GM12892 (cell line): ENCODE data around the gene LIN54.

Source experiments
- DNase-seq: peaks from one replicate; pipeline ENCODE4 v3.0.0; 2011; ENCODE audit not compliant: insufficient read length
- FAIRE-seq: peaks from 2 replicates; lab custom pipeline; 2011; peaks lifted over from hg19 to GRCh38; lab: Jason Lieb, UNC
- POLR2A ChIP-seq: IDR thresholded peaks from 2 replicates; pipeline ENCODE4 v1.6.1; 2011; ENCODE audit warnings: low read depth, low read length, control low read depth
- POLR2AphosphoS5 ChIP-seq: IDR thresholded peaks from 2 replicates; pipeline ENCODE4 v1.6.1; 2011; ENCODE audit warnings: low read depth, low read length, control low read depth
- TAF1 ChIP-seq: IDR thresholded peaks from 2 replicates; pipeline ENCODE4 v1.6.1; 2011; ENCODE audit warnings: low read depth, mild to moderate bottlenecking, control low read depth, low read length, borderline replicate concordance

LIN54 gene

GRCh38 chr4:82893942-82894341 is 116.7 kb downstream of the LIN54 start:
- FAIRE-seq: no peak
- DNase-seq: no peak
- TF ChIP-seq TAF1 (no peak), POLR2AphosphoS5 (no peak), POLR2A (no peak)

DNA sequence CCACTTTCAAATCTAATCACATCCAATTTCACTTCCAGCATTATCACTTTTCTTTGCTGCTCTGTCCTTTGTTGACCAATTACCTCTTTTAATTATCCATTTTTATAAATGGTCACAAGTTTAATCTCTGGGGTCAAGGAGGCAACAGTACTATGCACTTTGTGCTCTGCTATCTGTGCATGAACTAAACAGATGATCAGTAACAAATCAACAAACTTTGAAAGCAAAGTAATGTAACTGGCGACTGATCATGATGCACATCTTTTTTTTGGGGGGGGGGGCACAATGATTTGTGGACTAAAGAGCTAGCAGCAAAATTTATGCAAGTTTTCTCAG is 118.2 kb downstream of the LIN54 start:
- FAIRE-seq (no peak), DNase-seq (no peak)
- no peak for TF ChIP-seq POLR2AphosphoS5
- no peak for TF ChIP-seq TAF1
- TF ChIP-seq POLR2A: no peak

DNA sequence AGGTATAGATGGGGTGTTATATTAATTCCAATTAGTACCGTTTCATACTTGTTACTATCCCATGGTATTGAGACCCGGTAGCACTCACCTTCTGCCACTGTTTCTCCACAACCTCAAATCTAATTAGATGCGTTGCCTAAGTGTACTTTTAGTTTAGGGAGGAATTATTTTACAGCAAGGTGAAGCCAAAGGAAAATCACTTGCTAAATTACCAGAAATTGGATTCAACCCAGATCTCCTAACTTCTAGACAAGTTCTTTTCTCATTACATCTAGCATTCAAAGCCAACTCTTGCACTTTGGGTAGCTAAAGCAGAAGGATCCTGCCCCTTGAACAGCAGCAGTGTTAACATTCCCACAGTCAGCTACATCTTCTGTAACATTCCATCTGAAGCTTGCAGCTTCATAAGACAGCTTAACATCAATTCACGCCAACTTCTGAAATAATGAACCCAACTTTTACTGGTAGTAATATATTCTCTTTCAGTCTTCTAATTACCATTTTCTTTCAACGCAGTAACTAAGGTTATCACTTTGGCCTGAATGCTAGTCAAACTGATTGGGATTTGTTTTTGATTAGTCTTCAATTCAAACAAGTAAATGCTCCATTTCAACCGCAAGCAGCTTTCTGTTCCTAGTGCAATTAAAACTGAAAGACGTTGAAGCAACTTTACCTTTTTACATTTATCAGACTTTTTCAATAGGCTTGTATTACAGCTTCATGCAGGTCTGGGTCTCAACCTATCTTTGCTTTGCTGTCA is 118.7 kb downstream of the LIN54 start:
- peak; percentile 17; the same call in 1 of the 2 replicates for TF ChIP-seq POLR2AphosphoS5
- no peak for TF ChIP-seq TAF1
- FAIRE-seq (peak; percentile 44), DNase-seq (no peak)

- FAIRE-seq: peak; percentile 98
- DNase-seq: peak; percentile 81
- TF ChIP-seq TAF1: peak; percentile 82
- peak; percentile 94 for TF ChIP-seq POLR2A
- peak; percentile 93 for TF ChIP-seq POLR2AphosphoS5
Observed at GRCh38 chr4:82890901-82891706, 119.5 kb downstream of the LIN54 start, which contains the start of gene SEC31A. Gene SEC31A (minus strand): TSS chr4:82891153. CDS start chr4:82881936, 9,217 bp downstream.

DNA sequence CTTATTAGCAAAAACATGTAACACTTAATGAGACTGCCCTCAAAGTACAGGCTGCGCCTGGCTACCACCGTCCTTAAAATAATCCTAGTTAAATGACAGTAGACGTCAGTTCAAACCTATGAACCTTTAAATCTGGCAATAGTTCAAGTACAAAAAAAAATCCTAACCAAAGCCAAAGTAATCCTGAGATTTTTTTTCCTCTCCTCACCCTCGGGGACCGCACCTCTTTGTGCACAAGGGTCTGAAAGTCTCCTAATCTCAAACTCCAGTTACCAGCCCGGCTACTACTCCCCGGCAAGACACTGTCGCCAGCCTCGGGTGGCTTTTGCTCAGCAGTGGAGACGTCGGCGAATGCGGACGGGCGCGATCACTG is 120.1 kb downstream of the LIN54 start:
- no peak for DNase-seq
- no peak for FAIRE-seq
- TF ChIP-seq TAF1 (no peak), POLR2A (no peak), POLR2AphosphoS5 (no peak)

DNA sequence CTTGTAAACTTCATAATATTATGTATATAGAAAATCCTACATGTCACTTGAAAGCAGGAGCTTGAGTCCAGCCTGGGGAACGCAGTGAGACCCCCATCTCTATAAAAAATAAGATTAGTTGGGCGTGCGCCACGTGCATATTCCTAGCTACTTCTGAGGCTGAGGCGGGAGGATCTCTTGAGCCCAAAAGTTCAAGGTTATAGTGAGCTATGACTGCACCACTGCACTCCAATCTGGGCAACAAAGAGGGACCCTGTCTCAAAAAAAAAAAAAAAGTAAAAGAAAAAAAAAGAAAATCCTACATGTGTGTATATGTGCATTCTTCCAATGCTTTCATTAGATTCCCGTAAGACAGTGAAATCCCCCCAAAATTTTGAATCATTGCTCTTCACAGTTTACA is 121.3 kb downstream of the LIN54 start:
- no peak for FAIRE-seq
- TF ChIP-seq POLR2AphosphoS5 (no peak), POLR2A (no peak), TAF1 (no peak)
- DNase-seq: no peak

DNA sequence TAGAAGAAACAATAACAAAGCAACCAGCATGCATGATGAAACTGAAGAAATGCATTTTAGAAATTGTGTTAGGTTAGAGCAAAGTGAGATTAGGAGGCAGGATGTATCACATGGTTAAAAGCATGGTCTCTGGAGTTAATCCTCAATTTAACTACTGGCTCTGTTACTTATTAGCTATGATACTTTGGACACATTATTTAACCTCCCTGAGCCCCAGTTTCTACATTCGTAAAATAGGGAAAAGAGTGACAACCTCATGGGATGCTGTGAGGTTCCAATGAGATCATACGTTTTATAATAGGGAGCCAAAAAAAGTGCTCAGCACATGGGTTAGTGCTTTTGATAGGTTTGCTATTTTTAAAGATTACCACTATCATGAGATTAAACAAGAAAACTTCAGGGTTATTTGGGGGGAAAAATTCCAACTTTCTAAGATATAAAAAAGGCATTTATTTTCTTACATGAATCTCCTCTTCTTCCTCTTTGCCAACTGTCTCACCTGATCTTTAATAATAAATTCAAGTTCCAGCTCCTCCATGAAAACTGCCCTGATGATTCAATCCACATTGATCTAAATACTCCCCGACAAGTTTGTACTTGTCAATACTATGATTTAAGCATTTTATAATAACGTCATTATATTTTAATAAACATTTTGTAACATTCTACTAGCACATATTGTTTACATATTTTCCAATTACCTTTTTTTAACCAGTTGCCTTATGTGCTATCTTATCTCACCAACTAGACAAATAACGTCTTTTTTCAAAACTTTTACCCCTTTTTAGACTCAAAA is 124.3 kb downstream of the LIN54 start:
- DNase-seq: no peak
- no peak for FAIRE-seq
- TF ChIP-seq TAF1 (no peak), POLR2A (no peak), POLR2AphosphoS5 (no peak)

- no peak for FAIRE-seq
- no peak for DNase-seq
- no peak for TF ChIP-seq TAF1
- TF ChIP-seq POLR2AphosphoS5: no peak
- TF ChIP-seq POLR2A: no peak
Observed at GRCh38 chr4:82885410-82885809, 125.2 kb downstream of the LIN54 start.
